Activated CD4-positive, alpha-beta T cell treated with anti-CD3 and anti-CD28 coated beads, Interleukin-2, amount 10 ng/mL, durations not matched to agents 7 days and 5 days (primary cell): Measurements from ENCODE around the gene PTPRN2. TPM values are rescaled to one million over a fixed set of nuclear protein-coding genes. Genes with fewer than 3 reads are reported as not detected.

Experiments used
- CTCF ChIA-PET: fragments of 350-600 bp; sonication (Branson Sonifier 250); formaldehyde crosslinking; loops from one replicate; lab custom pipeline; 2021; ENCODE audit warnings: antibody characterized with exemption; lab: Charles Lee
- POLR2A ChIA-PET: fragments of 350-600 bp; sonication (Branson Sonifier 250); formaldehyde crosslinking; loops from one replicate; lab custom pipeline; 2021; ENCODE audit warnings: antibody characterized with exemption; lab: Charles Lee
- DNase-seq: peaks from one replicate; pipeline ENCODE4 v3.0.0-alpha.2; 2020
- H3K27ac Mint-ChIP-seq: one replicate; pipeline ENCODE4 v1.8.0; 2021; ENCODE audit warnings: mild to moderate bottlenecking, moderate library complexity, mixed read lengths
- H3K27me3 Mint-ChIP-seq: one replicate; pipeline ENCODE4 v1.8.0; 2021; ENCODE audit warnings: mixed read lengths
- H3K36me3 Mint-ChIP-seq: one replicate; pipeline ENCODE4 v1.8.0; 2021; ENCODE audit warnings: low read depth, mixed read lengths
- H3K4me1 Mint-ChIP-seq: one replicate; pipeline ENCODE4 v1.8.0; 2021; ENCODE audit warnings: mixed read lengths
- H3K4me3 Mint-ChIP-seq: one replicate; pipeline ENCODE4 v1.8.0; 2021; ENCODE audit warnings: mild to moderate bottlenecking, moderate library complexity, mixed read lengths
- H3K9me3 Mint-ChIP-seq: one replicate; pipeline ENCODE4 v1.8.0; 2021; ENCODE audit warnings: mixed read lengths
- total RNA-seq, 2 experiments: library from RNA; stranded (reverse); gene quantifications; one replicate each; pipeline ENCODE4 v1.2.3, GENCODE V29; 2021

Gene PTPRN2
- total RNA-seq, 2 experiments from 2014 or later: 2.6 to 2.7 TPM

- H3K4me3 Mint-ChIP-seq: peak overlapping the region; percentile 45
- no peaks in the 10 kb centered on the region for H3K9me3 Mint-ChIP-seq
- peaks cover 20% of the 10 kb centered on the region for H3K4me1 Mint-ChIP-seq
- H3K27me3 Mint-ChIP-seq: peaks cover 10% of the 10 kb centered on the region
- no peak for DNase-seq
- POLR2A ChIA-PET: no interaction called here
- no peaks in the 10 kb centered on the region for H3K36me3 Mint-ChIP-seq
- CTCF ChIA-PET: interaction anchor here (0.9 to 1.3 kb wide), 2 partner anchors 10 to 80 kb away, joined by 4 read pairs; no protein-coding TSS in a partner anchor
- H3K27ac Mint-ChIP-seq: peak overlapping the region; percentile 79
Observed at GRCh38 chr7:157577061-157577460, 1010.6 kb downstream of the PTPRN2 start.

DNA sequence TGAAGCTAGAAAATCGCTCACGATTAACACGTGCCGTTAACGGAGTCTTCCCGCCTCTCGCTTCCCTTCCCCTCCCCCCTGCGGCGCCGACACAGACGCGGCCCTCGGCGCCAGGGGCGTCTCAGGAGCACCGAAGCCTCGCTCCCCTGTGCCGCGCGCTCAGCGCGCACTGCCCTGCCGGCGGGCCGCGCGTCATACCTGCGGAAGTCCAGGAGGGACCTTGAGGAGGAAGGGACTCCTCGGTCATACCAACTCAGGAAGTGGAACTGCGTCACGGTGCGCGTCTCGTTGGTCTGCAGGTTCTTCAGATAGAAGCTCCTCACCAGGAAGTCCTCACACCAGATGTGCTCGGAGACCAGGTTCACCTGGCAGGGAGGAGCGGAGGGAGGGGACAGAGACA is 1011.2 kb downstream of the PTPRN2 start:
- peaks cover 20% of the 10 kb centered on the region for H3K4me1 Mint-ChIP-seq
- CTCF ChIA-PET: interaction anchor here (0.6 to 2.2 kb wide), 3 partner anchors 8 to 79 kb away, joined by 3 to 5 read pairs (median 4); no protein-coding TSS in a partner anchor

GRCh38 chr7:157575777-157576176 is 1011.8 kb downstream of the PTPRN2 start:
- Mint-ChIP-seq H3K27me3 (peaks cover 12% of the 10 kb centered on the region), H3K27ac (no peak overlapping the region), H3K36me3 (no peaks in the 10 kb centered on the region), H3K9me3 (no peaks in the 10 kb centered on the region), H3K4me3 (peak overlapping the region; percentile 45), H3K4me1 (peaks cover 20% of the 10 kb centered on the region)
- POLR2A ChIA-PET: no interaction called here
- no peak for DNase-seq
- CTCF ChIA-PET: interaction anchor here (1.3 to 2.2 kb wide), 2 partner anchors 8 to 79 kb away, joined by 4 to 5 read pairs; no protein-coding TSS in a partner anchor

More for the DNA sequence above, 1011.2 kb downstream of the PTPRN2 start:
- DNase-seq: peak; percentile 56
- Mint-ChIP-seq H3K27me3 (peaks cover 12% of the 10 kb centered on the region), H3K9me3 (no peaks in the 10 kb centered on the region), H3K4me3 (peak overlapping the region; percentile 45), H3K27ac (peak overlapping the region; percentile 79), H3K36me3 (no peaks in the 10 kb centered on the region)
- POLR2A ChIA-PET: no interaction called here

DNA sequence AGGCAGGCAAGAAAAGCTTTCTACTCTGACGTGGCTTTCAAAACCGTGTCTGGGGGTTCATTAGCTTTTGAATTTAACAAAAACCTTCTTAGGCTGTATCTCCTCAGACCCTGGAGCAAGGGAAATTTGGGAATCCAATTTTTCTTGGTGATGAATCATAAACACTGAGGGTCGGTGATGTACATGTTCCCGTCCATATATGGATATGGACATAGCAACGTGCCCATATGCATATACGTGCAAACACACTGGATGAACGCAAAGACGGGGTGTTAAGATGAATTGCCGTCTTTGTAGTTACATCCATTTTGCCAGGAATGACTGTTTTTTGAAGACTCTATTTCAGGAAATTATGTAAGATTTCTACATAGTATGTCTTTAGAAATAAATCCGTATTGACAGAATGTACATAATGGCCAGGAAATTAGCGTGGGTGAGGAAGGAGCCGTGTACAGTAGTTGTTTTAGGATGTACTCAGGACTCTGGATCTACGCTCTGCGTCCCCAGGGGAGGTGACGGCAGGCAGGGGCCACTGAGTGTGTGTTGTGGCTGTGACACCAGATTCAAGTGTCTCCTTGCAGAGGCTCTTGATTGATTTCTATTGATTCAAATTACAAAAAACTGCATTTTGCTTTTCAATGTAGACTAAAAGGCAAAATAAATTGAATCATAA is 1012.6 kb downstream of the PTPRN2 start:
- peaks cover 12% of the 10 kb centered on the region for H3K27me3 Mint-ChIP-seq
- H3K9me3 Mint-ChIP-seq: no peaks in the 10 kb centered on the region
- no peaks in the 10 kb centered on the region for H3K36me3 Mint-ChIP-seq
- H3K4me1 Mint-ChIP-seq: peaks cover 26% of the 10 kb centered on the region
- H3K4me3 Mint-ChIP-seq: no peak overlapping the region
- POLR2A ChIA-PET: no interaction called here
- DNase-seq: no peak
- CTCF ChIA-PET: interaction anchor here (2.2 kb wide), 1 partner anchor 9 kb away, joined by 5 read pairs; no protein-coding TSS in a partner anchor
- H3K27ac Mint-ChIP-seq: no peak overlapping the region

DNA sequence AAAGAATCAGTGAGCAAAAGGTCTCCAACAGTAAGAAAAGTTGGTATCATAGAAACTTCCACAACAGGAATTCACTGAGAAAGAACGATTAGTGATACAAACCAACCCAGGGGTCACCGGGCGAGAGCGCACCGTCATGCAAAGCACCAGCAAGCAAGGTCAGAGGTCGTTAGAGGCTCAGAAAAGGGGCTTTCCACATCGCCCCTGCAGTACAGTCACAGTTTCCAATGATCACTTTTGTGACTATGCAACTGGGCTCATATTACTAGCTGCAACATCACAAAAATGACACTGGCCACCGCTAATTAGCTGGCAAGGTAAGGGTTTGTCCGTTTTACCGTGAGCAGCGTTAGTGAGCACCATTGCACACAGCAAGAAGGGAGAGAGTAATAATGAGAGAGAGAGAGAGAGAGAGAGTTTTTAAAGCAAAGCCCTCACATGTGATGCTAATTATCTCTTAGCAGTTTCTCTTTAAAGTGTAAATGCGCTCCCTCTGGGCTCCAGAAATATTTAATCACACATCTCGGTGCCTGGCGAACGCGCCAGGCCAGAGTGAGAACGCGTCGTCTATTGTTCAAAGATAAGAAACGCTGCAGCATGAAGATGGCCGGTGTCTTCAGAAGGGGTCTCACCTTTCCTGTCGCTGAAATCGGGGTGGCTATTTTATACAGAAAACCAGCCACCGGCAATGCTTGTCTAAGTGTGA is 1013.4 kb downstream of the PTPRN2 start:
- peaks cover 12% of the 10 kb centered on the region for H3K27me3 Mint-ChIP-seq
- no peaks in the 10 kb centered on the region for H3K36me3 Mint-ChIP-seq
- ChIA-PET POLR2A (no interaction called here), CTCF (interaction anchor here (2.2 kb wide), 1 partner anchor 10 kb away, joined by 5 read pairs; no protein-coding TSS in a partner anchor)
- DNase-seq: no peak
- no peaks in the 10 kb centered on the region for H3K9me3 Mint-ChIP-seq
- no peak overlapping the region for H3K27ac Mint-ChIP-seq
- no peak overlapping the region for H3K4me3 Mint-ChIP-seq
- peaks cover 34% of the 10 kb centered on the region for H3K4me1 Mint-ChIP-seq

DNA sequence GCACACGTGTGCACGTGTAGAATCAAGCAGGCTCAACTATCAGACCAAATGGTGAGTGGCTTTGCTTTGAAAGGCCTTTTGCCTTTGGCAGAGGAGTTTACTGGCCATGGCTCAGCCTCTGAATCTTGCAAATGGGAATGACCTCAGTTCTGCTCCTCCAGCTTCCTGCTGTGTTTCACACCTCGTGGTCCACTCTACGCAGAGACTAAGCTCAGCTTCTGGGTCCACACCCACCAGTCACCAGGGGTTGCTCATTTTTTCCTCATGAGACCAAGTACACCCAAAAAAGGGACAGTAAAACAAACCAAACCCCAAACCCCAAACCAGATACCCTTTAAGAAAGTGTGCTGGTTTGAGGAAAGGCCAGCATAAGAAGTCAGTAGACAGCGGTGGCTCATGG is 1014.4 kb downstream of the PTPRN2 start:
- ChIA-PET POLR2A (no interaction called here), CTCF (no interaction called here)
- no peak overlapping the region for H3K4me3 Mint-ChIP-seq
- H3K27me3 Mint-ChIP-seq: peaks cover 9% of the 10 kb centered on the region
- DNase-seq: no peak
- peaks cover 44% of the 10 kb centered on the region for H3K4me1 Mint-ChIP-seq
- no peak overlapping the region for H3K27ac Mint-ChIP-seq
- H3K9me3 Mint-ChIP-seq: no peaks in the 10 kb centered on the region
- no peaks in the 10 kb centered on the region for H3K36me3 Mint-ChIP-seq

GRCh38 chr7:157572622-157573021 is 1015.0 kb downstream of the PTPRN2 start:
- Mint-ChIP-seq H3K36me3 (no peaks in the 10 kb centered on the region), H3K4me3 (no peak overlapping the region), H3K4me1 (peaks cover 50% of the 10 kb centered on the region), H3K27ac (no peak overlapping the region), H3K27me3 (peaks cover 9% of the 10 kb centered on the region), H3K9me3 (no peaks in the 10 kb centered on the region)
- no peak for DNase-seq
- ChIA-PET POLR2A (no interaction called here), CTCF (no interaction called here)

DNA sequence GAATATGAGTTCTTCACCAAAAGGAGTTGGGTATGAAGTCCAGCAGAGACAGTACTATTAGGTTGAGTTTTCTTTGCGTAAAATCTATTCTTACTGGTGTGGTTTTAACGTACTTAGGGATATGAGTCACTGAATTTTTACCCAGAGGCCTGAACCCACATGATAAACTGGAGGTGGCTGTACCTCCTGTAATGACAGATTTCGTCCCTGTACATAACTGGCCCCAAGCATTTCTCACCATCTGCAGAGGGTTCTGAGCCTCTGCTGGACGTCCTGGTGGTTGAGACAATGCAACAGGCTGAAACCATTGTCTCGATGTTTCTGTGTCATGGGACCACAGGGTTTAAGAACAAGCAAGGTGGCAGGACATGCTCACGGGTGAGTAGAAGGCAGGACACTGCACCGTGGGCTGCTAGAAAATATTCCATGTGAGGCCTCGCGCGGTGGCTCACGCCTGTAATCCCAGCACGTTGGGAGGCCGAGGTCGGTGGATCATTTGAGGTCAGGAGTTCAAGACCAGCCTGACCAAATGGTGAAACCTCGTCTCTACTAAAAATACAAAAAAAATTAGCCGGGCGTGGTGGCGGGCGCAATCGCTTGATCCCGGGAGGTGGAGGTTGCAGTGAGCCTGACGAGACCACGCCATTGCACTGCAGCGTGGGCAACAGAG is 1017.0 kb downstream of the PTPRN2 start:
- POLR2A ChIA-PET: no interaction called here
- H3K9me3 Mint-ChIP-seq: no peaks in the 10 kb centered on the region
- CTCF ChIA-PET: no interaction called here
- DNase-seq: no peak
- no peak overlapping the region for H3K27ac Mint-ChIP-seq
- no peaks in the 10 kb centered on the region for H3K36me3 Mint-ChIP-seq
- H3K4me1 Mint-ChIP-seq: peaks cover 45% of the 10 kb centered on the region
- H3K27me3 Mint-ChIP-seq: peaks cover 8% of the 10 kb centered on the region
- H3K4me3 Mint-ChIP-seq: no peak overlapping the region

GRCh38 chr7:157569967-157570366 is 1017.7 kb downstream of the PTPRN2 start:
- H3K36me3 Mint-ChIP-seq: no peaks in the 10 kb centered on the region
- no peaks in the 10 kb centered on the region for H3K9me3 Mint-ChIP-seq
- no peak for DNase-seq
- ChIA-PET POLR2A (no interaction called here), CTCF (no interaction called here)
- H3K27me3 Mint-ChIP-seq: peaks cover 3% of the 10 kb centered on the region
- no peak overlapping the region for H3K27ac Mint-ChIP-seq
- H3K4me1 Mint-ChIP-seq: peaks cover 43% of the 10 kb centered on the region
- no peak overlapping the region for H3K4me3 Mint-ChIP-seq

GRCh38 chr7:157568770-157569584 is 1018.6 kb downstream of the PTPRN2 start:
- Mint-ChIP-seq H3K27ac (peak overlapping the region; percentile 92), H3K9me3 (no peaks in the 10 kb centered on the region), H3K4me1 (peaks cover 42% of the 10 kb centered on the region), H3K4me3 (peak overlapping the region; percentile 85), H3K27me3 (peaks cover 2% of the 10 kb centered on the region), H3K36me3 (no peaks in the 10 kb centered on the region)
- ChIA-PET POLR2A (no interaction called here), CTCF (interaction anchor here (1.0 to 1.4 kb wide), 3 partner anchors 9 to 83 kb away, joined by 3 to 5 read pairs (median 3); no protein-coding TSS in a partner anchor)
- peak; percentile 79 for DNase-seq

GRCh38 chr7:157568106-157568769 is 1019.4 kb downstream of the PTPRN2 start:
- peak overlapping the region; percentile 92 for H3K27ac Mint-ChIP-seq
- H3K4me3 Mint-ChIP-seq: peak overlapping the region; percentile 85
- peaks cover 38% of the 10 kb centered on the region for H3K4me1 Mint-ChIP-seq
- CTCF ChIA-PET: interaction anchor here (1.0 to 1.4 kb wide), 3 partner anchors 8 to 83 kb away, joined by 3 to 5 read pairs (median 3); no protein-coding TSS in a partner anchor
- DNase-seq: no peak
- no peaks in the 10 kb centered on the region for H3K9me3 Mint-ChIP-seq
- no peaks in the 10 kb centered on the region for H3K36me3 Mint-ChIP-seq
- H3K27me3 Mint-ChIP-seq: peaks cover 2% of the 10 kb centered on the region
- POLR2A ChIA-PET: no interaction called here
